GM21423 (cell line): ENCODE results near the gene KRTAP12-1.

Experiments used
- ATAC-seq: cut with Tn5 transposase; IDR thresholded peaks from one replicate; pipeline ENCODE4 v1.9.1; 2021; ENCODE audit warnings: mild to moderate bottlenecking, moderate library complexity; ENCODE audit not compliant: unreplicated experiment

The KRTAP12-1 gene

GRCh38 chr21:44681861-44682579 is at the start of gene KRTAP12-1:
Gene KRTAP12-1 (minus strand): TSS chr21:44682163. CDS start chr21:44682123, 40 bp downstream.
- ATAC-seq, result no peak

- ATAC-seq, result no peak
Measured at GRCh38 chr21:44730951-44731579, 49.1 kb upstream of the KRTAP12-1 start.

- ATAC-seq, result no peak
Measured at GRCh38 chr21:44730028-44730395, 48.0 kb upstream of the KRTAP12-1 start.

GRCh38 chr21:44729336-44730027 is 47.5 kb upstream of the KRTAP12-1 start:
- no peak for ATAC-seq

GRCh38 chr21:44728716-44729115 is 46.8 kb upstream of the KRTAP12-1 start:
- no peak for ATAC-seq

- no peak for ATAC-seq
Measured at GRCh38 chr21:44727757-44728156, 45.8 kb upstream of the KRTAP12-1 start.

- no peak for ATAC-seq
Measured at GRCh38 chr21:44727321-44727720, 45.4 kb upstream of the KRTAP12-1 start.

GRCh38 chr21:44726826-44727225 is 44.9 kb upstream of the KRTAP12-1 start:
- ATAC-seq, result no peak

GRCh38 chr21:44724926-44725325 is 43.0 kb upstream of the KRTAP12-1 start:
- ATAC-seq, result no peak

- ATAC-seq, result no peak
Measured at GRCh38 chr21:44724196-44724595, 42.2 kb upstream of the KRTAP12-1 start.

GRCh38 chr21:44723177-44724131 is 41.5 kb upstream of the KRTAP12-1 start:
- no peak for ATAC-seq

GRCh38 chr21:44722731-44723130 is 40.8 kb upstream of the KRTAP12-1 start:
- ATAC-seq, result no peak

GRCh38 chr21:44720170-44720569 is 38.2 kb upstream of the KRTAP12-1 start:
- no peak for ATAC-seq

GRCh38 chr21:44718571-44718970 is 36.6 kb upstream of the KRTAP12-1 start:
- no peak for ATAC-seq

GRCh38 chr21:44718093-44718492 is 36.1 kb upstream of the KRTAP12-1 start:
- no peak for ATAC-seq

GRCh38 chr21:44716984-44717383 is 35.0 kb upstream of the KRTAP12-1 start:
- no peak for ATAC-seq

GRCh38 chr21:44714905-44715304 is 32.9 kb upstream of the KRTAP12-1 start:
- ATAC-seq, result no peak

- no peak for ATAC-seq
Measured at GRCh38 chr21:44713846-44714245, 31.9 kb upstream of the KRTAP12-1 start.

GRCh38 chr21:44713130-44713529 is 31.2 kb upstream of the KRTAP12-1 start:
- no peak for ATAC-seq

GRCh38 chr21:44712203-44713028 is 30.5 kb upstream of the KRTAP12-1 start:
- no peak for ATAC-seq
